OCI-LY3 (cell line): ENCODE results near the gene CRPPA.

Experiments
- H2AFZ ChIP-seq: fragments of 200-600, 300-600 bp; shearing (Covaris generic); 2 replicates; pipeline ENCODE4 v1.6.0; 2014; ENCODE audit warnings: antibody characterized with exemption, low read depth, low read length
- H3K27ac ChIP-seq: fragments of 200-600, 300-600 bp; sonication (generic); 2 replicates; pipeline ENCODE4 v1.5.1; 2014; ENCODE audit warnings: mild to moderate bottlenecking, low read length, moderate library complexity, mixed read lengths
- H3K27me3 ChIP-seq: fragments of 200-600, 300-600 bp; sonication (generic); 2 replicates; pipeline ENCODE4 v1.6.1; 2014; ENCODE audit warnings: low read depth, low read length, mixed read lengths
- H3K36me3 ChIP-seq: fragments of 200-600, 300-600 bp; sonication (generic); replicated peaks from 2 replicates; pipeline ENCODE3; 2014; ENCODE audit warnings: low read depth, low read length, mixed read lengths
- H3K4me1 ChIP-seq: fragments of 300-600, 200-600 bp; sonication (generic); 2 replicates; pipeline ENCODE4 v1.6.1; 2014; ENCODE audit warnings: low read length, mixed read lengths
- H3K4me2 ChIP-seq: fragments of 200-600, 300-600 bp; sonication (generic); 2 replicates; pipeline ENCODE4 v1.6.1; 2014; ENCODE audit warnings: low read length, mixed read lengths
- H3K4me3 ChIP-seq: fragments of 300-600, 200-600 bp; sonication (generic); 2 replicates; pipeline ENCODE4 v1.5.1; 2014; ENCODE audit warnings: antibody characterized with exemption, mild to moderate bottlenecking, low read length, moderate library complexity
- H3K79me2 ChIP-seq: fragments of 300-600, 200-600 bp; shearing (Covaris generic); 2 replicates; pipeline ENCODE4 v1.6.1; 2014; ENCODE audit warnings: mild to moderate bottlenecking, low read length, mixed read lengths
- H3K9ac ChIP-seq: fragments of 300-600, 200-600 bp; shearing (Covaris generic); 2 replicates; pipeline ENCODE4 v1.6.0; 2014; ENCODE audit warnings: mild to moderate bottlenecking, low read length, moderate library complexity
- H3K9me3 ChIP-seq: fragments of 200-600, 300-600 bp; shearing (Covaris generic); 2 replicates; pipeline ENCODE4 v1.6.1; 2014; ENCODE audit warnings: low read length, mixed read lengths; ENCODE audit not compliant: insufficient read depth
- H4K20me1 ChIP-seq: fragments of 200-600, 300-600 bp; sonication (generic); 2 replicates; pipeline ENCODE4 v1.6.1; 2016; ENCODE audit warnings: low read length, mixed read lengths; ENCODE audit not compliant: insufficient read depth
- EZH2phosphoT487 ChIP-seq: fragments of 200-600 bp; shearing (Covaris generic); IDR thresholded peaks from 2 replicates; pipeline ENCODE4 v1.6.1; 2018; ENCODE audit warnings: antibody characterized with exemption, mixed run types, low read depth
- TF ChIP-seq, protein P1 (sequence below): fragments of 200-600, 300-600 bp; sonication (generic); IDR thresholded peaks from 2 replicates; pipeline ENCODE4 v1.5.1; 2014; ENCODE audit warnings: antibody characterized with exemption, low read length, low read depth

The CRPPA gene

DNA sequence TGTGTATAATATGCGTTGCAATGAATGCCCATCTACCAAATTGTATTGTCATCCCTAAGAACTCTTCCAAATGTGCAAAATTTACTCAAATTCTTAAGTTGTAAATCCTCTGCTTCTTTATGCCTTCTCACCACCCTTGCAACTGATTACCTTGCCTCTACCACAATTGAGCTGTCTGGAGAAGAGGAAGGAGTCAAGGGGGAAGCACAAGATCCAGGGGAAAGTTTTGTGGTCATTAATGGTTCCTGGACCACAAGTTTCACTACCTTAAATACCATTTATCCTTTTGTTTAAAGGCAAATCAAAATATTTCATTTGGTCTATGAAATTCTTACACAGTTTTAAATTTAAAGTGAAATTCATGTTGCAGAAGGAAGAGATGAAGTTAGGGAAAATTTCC, 16.7 kb downstream of the CRPPA start:
- H3K4me2 ChIP-seq: no peak overlapping the region
- H3K27me3 ChIP-seq: no peaks in the 10 kb centered on the region
- peaks cover 1% of the 10 kb centered on the region for H3K36me3 ChIP-seq
- no peaks in the 10 kb centered on the region for H3K9me3 ChIP-seq
- no peaks in the 10 kb centered on the region for H3K79me2 ChIP-seq
- no peak overlapping the region for H3K27ac ChIP-seq
- no peaks in the 10 kb centered on the region for H3K4me1 ChIP-seq
- no peak for TF ChIP-seq EZH2phosphoT487
- TF ChIP-seq, protein P1, sequence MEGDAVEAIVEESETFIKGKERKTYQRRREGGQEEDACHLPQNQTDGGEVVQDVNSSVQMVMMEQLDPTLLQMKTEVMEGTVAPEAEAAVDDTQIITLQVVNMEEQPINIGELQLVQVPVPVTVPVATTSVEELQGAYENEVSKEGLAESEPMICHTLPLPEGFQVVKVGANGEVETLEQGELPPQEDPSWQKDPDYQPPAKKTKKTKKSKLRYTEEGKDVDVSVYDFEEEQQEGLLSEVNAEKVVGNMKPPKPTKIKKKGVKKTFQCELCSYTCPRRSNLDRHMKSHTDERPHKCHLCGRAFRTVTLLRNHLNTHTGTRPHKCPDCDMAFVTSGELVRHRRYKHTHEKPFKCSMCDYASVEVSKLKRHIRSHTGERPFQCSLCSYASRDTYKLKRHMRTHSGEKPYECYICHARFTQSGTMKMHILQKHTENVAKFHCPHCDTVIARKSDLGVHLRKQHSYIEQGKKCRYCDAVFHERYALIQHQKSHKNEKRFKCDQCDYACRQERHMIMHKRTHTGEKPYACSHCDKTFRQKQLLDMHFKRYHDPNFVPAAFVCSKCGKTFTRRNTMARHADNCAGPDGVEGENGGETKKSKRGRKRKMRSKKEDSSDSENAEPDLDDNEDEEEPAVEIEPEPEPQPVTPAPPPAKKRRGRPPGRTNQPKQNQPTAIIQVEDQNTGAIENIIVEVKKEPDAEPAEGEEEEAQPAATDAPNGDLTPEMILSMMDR: no peak
- H2AFZ ChIP-seq: no peak overlapping the region
- H4K20me1 ChIP-seq: no peaks in the 10 kb centered on the region
- H3K9ac ChIP-seq: no peak overlapping the region
- no peak overlapping the region for H3K4me3 ChIP-seq

DNA sequence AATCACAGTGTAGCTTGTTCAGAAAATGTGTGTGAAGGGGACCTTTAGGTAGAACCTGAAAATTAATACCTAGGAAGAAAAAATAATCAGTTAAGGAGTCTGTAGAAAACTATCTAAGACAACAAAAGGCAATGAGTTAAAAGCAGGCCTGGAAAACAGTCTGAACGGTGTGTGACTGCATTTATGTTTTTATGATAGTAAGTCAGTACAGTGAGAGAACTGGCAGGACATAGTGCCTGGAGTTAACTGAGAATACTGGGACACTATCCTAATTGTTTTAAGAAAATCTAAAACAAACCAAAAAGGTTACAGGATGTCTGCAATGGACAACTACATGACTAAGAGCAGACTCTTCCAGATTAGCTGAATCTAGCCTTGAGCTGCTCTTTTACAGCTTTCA, 17.9 kb downstream of the CRPPA start:
- Histone ChIP-seq H3K27ac (no peak overlapping the region), H3K27me3 (no peaks in the 10 kb centered on the region), H3K4me1 (no peaks in the 10 kb centered on the region), H3K4me2 (no peak overlapping the region), H3K9me3 (peaks cover 4% of the 10 kb centered on the region; the same call in 1 of the 2 replicates), H3K79me2 (no peaks in the 10 kb centered on the region), H3K4me3 (no peak overlapping the region), H3K9ac (no peak overlapping the region), H3K36me3 (peaks cover 13% of the 10 kb centered on the region), H4K20me1 (no peaks in the 10 kb centered on the region), H2AFZ (no peak overlapping the region)
- TF ChIP-seq, protein P1: no peak
- TF ChIP-seq EZH2phosphoT487: no peak

DNA sequence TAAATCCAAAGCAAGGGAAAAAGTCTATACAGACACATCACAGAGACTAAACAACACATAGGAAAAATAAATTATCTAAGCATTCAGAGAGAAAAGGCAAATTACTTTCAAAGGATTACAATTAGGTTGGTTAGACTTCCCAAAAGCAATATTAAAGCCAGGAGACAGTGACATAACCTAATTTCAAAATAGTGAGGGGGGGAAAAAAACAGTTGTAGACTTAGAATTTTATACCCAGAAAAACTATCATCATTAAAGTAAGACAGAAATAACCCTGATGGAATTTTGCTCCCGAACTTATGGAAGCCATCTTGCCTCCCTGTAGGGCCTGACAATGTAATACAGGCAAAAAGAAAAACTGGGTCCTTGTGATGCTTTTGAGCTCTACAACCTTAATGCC, 18.4 kb downstream of the CRPPA start:
- no peak for TF ChIP-seq EZH2phosphoT487
- TF ChIP-seq, protein P1: no peak
- Histone ChIP-seq H4K20me1 (no peaks in the 10 kb centered on the region), H3K27ac (no peak overlapping the region), H3K4me2 (no peak overlapping the region), H3K79me2 (no peaks in the 10 kb centered on the region), H3K4me1 (no peaks in the 10 kb centered on the region), H3K9ac (no peak overlapping the region), H3K9me3 (peaks cover 9% of the 10 kb centered on the region), H3K4me3 (no peak overlapping the region), H3K27me3 (no peaks in the 10 kb centered on the region), H3K36me3 (peaks cover 18% of the 10 kb centered on the region), H2AFZ (no peak overlapping the region)

DNA sequence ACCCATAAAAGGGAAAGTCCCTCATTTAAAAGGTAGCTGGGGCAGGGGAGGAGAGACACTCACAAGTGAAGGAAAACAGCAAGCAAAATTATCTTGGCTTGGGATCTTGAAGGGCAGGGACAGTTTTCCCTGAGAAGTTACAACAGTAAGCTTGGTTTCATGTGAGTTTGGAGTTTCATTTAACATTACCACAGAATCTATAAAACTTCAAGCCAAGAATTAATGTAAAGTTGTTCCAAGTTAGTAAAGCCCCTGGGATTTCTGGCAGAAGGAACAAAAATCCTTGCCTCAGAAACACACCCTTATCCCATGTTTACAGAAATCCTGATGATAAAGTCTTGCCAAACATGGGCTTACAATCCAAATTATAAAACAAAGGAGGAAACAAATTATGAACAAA, 19.2 kb downstream of the CRPPA start:
- Histone ChIP-seq H3K79me2 (no peaks in the 10 kb centered on the region), H3K9ac (no peak overlapping the region), H3K36me3 (peaks cover 26% of the 10 kb centered on the region), H3K27ac (no peak overlapping the region), H3K4me2 (no peak overlapping the region), H2AFZ (no peak overlapping the region), H4K20me1 (no peaks in the 10 kb centered on the region), H3K4me1 (no peaks in the 10 kb centered on the region), H3K4me3 (no peak overlapping the region), H3K9me3 (peaks cover 12% of the 10 kb centered on the region), H3K27me3 (no peaks in the 10 kb centered on the region)
- TF ChIP-seq EZH2phosphoT487: no peak
- TF ChIP-seq, protein P1: no peak
